HG02938 (cell line): Measurements from ENCODE around the gene IFITM10.
"Not testable (repeated sequence)": the region's sequence is repeated elsewhere in the genome, so short reads cannot be mapped to it uniquely, and the experiment has no call there.

Experiments used
- ATAC-seq: cut with Tn5 transposase; IDR thresholded peaks from one replicate; pipeline ENCODE4 v1.9.1; 2021; ENCODE audit warnings: mild to moderate bottlenecking, moderate library complexity; ENCODE audit not compliant: unreplicated experiment

IFITM10 gene

DNA sequence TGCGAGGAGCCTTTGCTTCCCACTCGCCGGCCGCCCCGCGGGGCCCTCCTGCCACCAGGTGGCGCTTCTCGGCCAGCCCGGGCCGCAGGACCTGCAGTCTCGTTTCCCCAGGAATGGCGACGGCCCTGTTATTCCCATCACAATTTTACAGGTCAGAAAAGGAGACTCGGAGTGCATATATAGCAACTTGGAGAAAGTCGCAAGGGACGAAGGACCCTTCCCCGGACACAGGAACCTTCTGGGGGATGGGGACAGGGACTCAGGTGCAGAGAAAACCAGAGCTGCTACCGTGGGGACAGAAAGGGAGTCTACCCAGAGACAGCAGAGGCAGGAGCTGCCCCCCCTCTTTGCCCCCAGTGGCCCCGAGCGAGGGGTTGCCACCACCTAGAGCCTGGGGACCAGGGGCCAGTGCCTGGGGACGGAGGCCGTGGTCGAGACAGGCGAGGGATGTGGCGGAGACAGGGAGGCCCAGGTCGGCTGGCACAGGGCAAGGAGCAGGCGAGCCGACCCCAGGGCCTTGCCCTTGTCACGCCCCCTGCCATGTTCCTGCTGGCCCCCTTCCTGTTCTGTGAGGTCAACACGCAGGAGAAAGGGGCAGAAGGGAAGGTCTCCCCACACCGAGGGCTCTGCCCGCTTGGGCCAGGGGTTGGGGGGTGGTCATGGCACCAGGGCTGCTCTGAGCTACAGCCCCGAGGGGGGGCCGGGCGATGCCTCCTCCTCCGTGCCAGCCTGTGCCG lies 56.9 kb downstream of the IFITM10 start:
- no peak for ATAC-seq

DNA sequence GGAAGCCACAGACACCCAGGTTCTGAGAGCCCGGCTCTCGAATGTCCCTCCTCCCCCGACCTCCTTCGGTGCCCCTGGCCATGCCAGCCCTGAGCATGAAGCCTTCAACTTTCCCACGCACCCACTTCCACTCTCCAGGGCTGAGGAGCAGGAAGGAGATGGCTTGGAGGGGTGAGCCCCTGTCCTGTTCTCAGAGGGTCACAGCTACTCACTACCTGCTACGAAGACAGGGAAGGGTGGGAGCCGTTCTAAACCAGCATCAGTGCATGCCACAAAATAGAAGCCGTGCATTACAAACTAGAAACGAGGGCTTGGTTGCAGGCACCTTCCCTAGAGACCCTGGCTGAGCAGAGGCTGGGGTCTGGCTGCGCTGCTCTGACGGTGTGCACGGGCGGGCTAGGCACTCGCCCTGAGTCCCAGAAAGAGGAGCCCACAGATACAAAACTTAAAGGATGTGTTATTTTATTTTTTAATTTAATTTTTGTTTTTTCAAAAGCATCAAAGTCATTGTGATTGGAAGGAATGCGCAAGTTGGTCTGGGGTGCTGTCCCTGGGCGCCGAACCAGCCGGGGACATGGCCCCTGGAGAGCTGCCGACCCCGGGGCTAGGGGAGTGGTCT lies 57.6 kb downstream of the IFITM10 start:
- no peak for ATAC-seq

DNA sequence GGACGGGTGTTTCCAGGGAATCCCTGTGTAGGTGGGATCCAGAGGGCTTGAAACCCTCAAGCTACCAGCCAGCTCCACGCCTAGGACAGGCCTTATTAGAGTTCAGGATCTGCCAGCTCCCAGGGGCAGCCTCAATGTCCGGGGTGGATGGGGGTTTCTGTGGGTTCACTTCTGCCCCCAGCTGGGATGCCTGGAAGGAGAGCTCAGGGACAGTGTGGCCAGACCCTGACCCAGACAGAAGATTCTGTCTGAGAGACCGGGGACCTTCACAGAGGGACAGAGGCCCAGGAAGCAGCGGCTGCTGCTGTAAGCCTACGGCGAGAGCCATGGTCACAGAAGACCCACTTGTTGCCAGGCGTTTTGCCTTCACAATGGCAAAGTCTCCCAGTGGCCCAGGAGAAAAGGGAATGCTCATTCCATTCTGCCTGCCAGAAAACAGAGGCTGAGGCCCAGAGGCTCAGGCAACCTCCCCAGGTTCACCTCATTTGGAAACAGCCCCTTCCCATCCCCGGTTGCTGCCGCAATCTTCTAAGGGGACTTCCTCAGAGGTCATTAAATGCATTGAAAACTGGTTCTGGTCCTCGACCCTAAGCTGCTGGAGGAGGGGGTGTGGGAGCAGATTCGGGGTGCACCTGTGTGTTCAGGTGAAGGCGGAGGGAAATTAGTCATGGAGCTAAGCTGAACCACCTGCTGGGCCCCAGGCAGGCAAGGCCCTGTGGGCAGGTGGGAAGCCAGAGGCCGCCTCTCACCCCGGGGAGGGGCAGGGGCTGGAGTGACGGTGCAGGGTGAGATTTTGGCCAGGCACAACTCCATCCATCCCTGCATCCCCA lies 58.3 kb downstream of the IFITM10 start:
- no peak for ATAC-seq

DNA sequence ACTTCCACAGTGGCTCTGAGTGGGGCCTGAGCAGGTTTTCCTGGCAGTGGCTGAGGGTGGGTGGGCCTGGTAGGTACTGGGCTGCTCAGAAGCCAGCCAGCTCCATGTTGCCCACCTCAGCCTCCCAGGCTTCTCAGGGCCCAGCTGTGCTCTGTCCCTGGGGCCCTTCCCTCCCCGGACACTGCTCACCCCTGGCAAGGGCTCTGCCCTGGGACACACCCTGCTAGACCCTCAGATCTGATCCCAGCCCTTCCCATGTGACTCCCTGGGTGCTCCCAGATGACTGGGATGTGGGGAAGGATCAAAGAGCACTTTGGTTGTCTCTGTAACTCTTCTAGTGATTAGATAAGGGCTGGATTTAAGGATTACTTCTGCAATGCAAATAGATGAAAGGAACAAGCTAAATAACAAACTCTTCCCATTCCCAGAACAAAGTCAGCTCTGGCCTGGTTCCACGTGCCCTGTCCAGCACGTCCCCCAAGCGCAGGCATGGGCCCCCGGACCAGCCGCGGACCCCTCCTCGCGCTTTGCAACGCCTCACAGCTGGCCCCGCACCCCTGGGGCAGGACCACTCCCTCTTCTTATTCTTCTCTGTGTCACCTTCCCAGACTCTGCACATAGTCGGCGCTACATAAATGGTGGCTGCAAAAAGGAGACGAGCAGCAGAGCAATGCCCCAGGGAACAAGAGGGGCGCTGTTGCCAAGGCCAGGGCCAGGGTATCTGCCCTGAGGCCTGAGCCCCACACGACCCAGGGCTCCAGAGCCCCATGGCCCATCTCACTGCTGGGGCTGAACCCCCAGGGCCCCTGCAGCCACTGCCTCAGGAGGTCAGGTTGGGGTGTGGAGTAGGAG lies 59.1 kb downstream of the IFITM10 start:
- no peak for ATAC-seq

DNA sequence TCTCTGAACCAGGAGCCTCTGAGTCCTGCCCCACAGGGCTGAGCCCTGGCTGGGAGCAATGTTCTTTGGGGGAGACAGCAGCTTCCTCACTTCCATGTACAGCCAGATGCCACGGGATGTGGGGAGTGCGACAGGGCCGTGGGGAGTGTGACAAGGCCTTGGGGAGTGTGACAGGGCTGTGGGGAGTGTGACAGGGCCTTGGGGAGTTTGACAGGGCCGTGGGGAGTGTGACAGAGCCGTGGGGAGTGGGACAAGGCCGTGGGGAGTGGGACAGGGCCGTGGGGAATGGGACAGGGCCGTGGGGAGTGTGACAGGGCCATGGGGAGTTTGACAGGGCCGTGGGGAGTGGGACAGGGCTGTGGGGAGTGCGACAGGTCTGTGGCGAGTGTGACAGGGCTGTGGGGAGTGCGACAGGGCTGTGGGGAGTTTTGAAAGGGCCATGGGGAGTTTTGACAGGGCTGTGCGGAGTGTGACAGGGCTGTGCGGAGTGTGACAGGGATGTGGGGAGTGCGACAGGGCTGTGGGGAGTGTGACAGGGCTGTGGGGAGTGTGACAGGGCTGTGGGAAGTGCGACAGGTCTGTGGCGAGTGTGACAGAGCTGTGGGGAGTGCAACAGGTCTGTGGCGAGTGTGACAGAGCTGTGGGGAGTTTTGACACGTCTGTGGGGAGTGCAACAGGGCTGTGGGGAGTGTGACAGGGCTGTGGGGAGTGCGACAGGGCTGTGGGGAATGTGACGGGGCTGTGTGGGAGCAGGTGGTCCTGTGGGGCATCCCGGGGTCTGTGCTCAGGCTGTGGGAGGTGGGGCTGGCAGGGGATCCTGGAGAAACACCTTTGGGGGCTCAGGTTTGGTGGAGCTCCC lies 60.0 kb downstream of the IFITM10 start:
- ATAC-seq = no peak

DNA sequence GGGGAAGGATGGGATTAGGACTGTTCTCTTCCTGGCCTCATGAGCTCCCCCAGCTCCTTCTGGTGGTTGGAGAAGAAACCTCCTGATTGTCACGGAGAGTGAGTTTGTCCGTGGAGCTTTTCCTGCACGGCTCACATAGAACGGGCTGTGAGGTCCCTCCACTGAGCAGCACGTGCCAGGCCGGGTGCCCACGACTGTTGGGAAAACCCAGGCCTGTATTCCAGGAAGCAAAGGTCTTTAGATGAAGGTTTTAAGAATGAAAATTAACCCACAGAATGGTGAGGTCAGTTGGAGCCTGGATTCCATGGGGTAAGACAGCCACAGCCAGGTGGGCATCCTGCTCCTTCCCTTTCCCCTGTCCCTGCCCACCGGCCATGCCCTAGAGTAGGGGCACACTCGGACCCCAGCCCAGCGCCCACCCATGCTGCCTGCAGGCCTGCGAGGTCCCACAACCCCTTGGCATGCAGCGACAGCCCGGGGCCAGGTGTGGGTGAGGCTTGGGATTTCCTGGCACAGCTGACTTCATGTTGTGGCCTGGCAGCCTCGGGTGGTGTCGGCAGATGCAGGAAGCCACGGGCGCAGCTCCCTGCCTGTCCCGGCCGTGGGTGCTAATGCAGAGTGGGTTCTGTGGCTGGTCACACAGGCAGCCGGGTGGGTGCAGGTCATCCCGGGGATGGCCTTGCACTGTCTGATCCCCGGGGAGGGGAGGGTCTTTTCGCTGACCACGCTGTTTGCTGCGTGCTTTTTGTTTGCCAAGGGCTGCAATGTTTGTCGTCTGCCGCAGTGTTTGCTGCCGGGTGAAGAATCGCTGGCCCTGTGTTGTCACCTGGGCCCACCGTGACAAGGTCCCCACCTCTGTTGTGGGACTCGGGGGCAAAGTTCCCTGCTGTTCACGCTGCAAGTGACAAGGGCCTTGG lies 60.9 kb downstream of the IFITM10 start:
- not testable (repeated sequence) for ATAC-seq

DNA sequence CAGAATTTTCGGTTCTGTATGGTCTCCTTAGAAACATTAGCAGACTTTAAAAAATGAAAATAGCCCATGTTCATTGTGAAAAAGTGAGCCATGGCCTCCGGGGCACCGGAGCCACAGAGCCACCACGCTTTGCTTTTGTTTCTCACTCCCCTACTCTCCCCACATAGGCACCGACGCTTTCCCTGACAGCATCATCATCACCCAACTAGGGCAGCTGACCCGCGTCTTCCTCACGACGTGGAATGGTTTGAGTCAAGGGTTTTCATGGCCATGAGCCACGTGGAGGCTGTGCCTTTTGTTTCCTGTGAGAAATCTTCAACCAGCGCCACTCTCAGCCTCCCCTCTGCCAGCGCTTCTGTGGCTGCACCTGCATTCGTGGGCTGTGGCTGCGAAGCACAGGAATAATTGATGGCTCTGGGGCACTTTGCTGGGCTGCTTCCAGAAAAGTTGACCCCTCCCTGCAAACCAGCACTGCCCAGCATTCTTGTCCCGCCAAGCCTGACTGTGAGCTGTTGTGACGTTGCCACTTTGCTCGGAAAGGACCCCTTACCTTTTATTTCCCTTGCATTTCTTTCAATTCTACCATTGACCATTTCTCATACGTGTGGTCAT lies 62.0 kb downstream of the IFITM10 start:
- not testable (repeated sequence) for ATAC-seq

DNA sequence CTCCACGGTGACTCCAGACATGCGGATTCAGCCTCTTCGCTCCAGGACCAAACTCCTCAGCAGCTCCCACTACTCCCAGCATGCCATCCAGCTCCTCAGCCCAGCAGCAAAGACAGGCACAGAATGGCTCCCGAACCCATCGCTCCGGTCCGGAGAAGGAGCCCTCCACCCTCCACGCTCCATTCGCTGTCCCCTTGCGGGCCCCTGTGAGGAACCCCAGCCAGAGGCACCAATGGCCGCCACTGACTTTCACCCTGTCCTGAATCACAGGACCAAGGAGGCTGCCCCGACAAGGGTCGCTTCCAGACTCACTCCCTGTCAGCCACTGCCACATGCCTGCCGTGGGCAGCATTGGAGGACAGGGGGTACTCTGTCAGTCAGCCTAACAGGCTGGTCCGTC lies 64.2 kb downstream of the IFITM10 start:
- not testable (repeated sequence) for ATAC-seq

DNA sequence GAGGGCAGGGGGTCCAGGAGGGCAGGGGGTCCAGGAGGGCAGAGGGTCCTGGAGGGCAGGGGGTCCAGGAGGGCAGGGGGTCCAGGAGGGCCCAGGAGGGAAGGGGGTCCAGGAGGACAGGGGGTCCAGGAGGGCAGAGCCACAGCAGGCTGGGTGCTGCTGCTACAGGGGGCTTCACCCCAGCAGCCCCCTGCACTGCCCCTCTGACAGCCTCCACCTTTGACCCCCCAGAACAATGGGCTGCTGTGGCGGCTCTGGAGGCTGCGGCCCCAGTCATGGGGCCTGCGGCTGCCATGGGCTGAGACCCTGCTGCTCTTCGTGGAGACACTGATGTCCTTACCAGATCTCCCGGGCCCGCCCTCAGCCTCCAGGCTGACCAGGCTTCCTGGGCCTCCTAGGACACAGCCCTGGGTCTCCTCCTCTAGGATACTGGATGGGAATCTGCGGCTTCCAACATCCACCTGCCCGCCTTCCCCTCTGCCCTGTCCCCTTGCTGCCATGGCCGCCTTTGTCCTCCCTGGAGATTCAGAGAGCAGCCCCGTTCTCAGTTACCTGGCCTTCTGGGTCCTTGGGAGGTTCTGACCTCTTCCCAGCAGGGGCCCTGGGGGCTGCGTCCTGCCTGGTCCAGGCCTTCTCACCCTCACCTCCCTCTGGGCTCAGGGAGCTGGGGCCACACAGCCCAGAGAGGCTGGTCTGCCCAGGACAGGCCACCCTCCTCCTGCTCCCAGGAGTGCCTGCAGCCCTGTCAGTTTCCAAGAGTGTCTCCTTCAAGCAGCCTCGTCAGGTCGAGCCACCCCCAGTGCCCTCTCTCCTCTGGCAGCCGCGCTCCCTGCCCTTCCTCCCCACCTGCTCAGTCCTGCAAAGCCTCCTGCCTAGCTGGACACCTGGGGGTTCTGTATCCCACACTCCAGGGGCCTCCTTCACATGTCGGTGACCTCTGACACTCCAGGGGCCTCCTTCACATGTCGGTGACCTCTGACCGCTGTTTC lies 65.2 kb downstream of the IFITM10 start:
- ATAC-seq = not testable (repeated sequence)

DNA sequence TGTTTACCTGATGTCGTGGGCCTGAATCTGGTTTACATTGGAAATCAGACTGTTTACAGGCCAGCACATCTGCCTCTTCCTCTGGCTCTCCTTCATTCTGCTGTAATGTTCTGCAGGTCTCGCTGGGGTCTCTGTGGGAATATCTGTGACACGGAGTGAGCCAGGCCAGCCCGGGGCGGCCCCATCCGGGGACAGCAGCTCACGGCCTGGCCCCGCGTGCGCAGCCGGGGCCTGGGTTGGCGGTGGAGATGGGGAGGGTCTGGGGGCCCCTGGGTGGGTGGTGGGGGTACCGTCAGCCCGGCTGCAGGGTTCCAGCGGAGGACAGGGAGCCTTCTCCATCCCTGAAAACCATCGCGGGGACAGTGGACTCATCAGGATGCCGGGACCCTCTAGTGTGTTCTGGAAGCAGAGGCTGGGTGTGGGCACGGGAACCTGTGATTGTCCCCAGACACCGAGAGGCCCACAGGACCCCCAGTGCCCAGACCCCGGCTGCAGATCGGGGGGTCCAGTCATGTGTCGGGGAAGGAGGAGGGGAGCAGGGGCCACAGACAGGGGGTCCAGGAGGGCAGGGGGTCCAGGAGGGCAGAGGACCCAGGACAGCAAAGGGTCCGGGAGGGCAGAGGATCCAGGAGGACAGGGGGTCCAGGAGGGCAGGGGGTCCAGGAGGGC lies 66.4 kb downstream of the IFITM10 start:
- not testable (repeated sequence) for ATAC-seq

DNA sequence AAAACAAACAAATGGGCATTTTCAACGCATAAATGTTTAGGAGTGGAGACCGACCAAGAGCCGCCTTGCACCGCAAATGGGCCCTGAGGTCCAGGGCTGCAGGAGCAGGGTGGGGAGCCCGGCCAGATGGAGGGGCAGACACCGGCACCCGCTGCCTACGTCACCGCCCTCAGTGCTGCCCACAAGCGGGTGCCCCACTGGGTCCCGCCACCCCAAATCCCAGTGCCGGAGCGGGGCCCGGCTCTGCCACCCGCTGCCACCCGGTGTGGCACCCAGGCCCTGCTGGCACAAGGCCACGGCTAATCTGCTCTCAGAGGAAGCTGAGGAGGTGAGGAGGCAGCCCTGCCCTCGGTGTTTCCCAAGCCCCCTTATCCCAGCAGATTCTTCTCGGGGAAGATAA lies 67.2 kb downstream of the IFITM10 start:
- ATAC-seq = not testable (repeated sequence)
